ENCODE data around the gene CCM2.
"Not testable (repeated sequence)": the region's sequence is repeated elsewhere in the genome, so short reads cannot be mapped to it uniquely, and the experiment has no call there.

CCM2 gene

DNA sequence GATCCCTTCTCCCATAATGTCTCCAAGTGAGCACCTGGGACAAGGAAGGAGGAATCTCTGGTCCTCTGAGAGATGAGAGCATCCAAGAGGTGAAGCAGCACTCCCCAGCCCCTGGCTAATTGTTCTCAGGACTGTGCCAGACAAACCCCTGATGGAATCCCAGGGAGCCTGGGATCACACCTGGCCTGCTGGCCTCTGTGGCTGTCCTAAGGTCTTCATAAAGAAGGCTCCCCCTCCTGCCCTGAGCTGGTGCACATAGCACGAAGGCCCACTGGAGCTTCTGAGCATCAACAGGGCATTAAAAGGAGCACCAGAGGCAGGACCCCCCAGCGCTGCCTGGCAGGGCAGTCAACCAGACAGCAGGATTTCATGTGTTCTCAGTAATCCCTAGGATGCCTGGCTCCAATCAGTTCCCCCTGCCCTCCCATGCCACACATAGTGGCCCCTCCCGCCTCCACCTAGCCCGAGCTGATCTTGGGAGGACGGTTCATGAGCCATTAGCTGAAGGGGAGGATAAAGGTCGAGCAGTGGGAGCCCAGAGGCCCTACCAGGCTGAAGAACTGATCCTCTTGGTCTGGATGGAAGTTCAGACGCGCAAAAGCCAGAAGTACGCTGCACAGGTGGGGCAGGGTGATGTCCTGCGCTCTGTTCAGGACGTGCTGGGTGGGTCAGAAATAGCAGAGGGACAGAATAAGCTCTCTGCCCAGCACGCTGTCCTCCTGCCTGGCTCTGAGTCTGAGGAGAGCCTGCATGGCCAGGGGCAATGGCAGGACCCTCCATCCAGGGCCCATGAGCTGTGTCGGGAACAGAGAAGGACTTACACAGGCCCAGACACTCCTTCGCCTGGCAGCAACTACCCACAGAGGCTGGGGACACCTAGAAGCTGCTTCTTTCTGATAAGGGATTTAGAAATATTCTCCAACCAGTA, 103.0 kb downstream of the CCM2 start:
- no peak for DNase-seq (ENCODE audit: low read depth)

DNA sequence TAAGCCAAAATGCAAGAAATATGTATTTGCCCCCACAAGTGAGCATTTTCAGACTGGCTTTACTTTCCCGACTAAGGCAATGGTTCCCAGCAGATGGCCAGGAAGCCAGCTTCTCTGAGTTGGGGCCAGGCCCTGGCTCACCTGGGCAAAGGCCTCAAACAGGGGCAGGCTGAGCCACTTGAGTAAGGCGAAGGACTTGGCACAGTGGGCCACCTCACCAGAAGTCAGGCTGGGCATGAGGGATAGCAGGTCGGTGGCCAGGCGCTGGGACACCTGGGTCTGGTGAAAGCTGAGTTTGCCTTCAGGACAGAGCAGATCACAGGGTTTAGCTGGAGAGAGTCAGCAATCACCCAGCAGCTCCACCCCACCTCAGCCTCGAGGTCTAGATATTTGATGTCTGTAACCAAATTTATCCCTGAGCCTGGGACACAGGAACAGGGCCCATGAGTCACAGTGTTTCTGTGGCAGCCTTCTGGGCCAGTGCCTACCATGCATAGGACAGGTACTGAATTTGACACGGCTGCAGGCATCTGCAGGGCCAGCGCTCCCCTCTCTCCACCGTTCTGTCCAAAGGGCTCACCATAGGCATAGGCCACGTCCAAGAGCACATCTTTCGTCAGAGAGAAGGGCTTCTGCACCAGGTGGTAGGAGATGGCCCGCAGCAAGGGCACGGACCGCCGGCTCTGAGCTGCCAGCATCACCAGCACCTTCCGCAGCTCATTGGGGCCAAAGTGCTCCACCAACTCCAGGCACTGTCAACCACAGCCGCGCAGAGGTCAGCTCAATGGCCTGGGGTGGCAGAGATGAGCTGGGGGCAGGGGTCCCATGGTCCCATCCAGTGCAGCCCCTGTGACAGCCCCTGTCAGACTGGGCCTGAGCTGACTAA, 104.2 kb downstream of the CCM2 start:
- DNase-seq (ENCODE audit: low read depth), result no peak

DNA sequence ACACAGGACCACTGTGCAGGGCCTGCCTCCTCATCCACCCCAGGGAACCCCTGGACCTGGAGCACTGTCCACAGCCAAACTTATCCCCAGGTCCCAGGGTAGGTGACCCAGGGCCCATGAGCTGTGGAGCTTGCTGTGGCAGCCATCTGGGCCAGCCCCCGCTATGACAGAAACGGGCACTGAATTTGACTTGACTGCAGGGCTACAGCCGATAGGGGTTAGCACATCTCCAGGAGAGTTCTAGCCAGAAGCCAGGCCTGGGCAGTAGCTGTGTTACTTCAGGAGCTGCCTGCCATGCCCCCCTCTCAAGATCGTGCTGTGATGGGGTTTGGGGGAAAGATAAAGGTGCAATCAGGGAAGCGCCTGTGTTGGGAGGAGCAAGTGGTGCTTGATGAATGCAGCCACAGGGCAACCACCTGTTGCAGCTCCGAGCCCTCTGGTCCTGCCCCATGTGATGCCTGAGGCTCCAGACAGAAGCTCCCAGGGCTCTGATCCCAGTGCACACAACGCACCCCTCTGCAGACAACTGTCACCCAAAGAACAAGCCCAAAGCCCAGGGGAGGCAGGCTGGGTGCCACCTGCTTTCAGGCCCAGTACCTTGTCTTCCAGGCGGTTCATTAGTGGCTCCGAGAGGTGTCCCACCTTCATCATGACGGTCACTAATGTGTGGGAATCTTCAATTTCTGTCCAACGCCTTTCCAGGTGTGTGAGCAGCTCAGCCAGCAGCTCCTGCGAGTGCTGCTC, 105.0 kb downstream of the CCM2 start:
- DNase-seq (ENCODE audit: low read depth), result no peak

DNA sequence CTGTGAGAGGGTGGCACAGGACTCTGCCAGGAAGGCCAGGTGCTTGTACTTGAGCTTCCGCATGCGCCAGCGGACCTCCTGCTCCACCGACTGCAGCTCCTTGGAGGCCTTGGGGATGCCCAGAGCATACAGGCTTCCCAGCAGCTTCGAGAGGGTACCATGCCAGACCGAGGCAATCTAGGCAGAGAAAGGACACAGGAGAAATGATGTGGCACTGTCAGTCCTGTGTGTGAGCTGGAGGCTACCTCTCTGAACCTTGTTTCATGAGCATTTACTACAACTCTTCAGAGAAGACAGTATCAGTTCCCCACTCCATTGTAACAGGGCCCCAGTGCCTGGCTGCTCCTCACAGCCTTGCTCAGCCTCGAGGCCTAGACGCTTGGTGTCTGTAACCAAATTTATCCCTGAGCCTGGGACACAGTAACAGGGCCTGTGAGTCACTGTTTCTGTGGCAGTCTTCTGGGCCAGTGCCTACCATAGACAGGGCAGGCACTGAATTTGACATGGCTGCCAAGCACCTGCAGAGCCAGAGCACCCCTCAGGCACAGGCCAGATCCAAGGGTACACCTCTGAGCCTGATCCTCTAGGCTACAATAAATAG, 105.7 kb downstream of the CCM2 start:
- DNase-seq (ENCODE audit: low read depth), result no peak

DNA sequence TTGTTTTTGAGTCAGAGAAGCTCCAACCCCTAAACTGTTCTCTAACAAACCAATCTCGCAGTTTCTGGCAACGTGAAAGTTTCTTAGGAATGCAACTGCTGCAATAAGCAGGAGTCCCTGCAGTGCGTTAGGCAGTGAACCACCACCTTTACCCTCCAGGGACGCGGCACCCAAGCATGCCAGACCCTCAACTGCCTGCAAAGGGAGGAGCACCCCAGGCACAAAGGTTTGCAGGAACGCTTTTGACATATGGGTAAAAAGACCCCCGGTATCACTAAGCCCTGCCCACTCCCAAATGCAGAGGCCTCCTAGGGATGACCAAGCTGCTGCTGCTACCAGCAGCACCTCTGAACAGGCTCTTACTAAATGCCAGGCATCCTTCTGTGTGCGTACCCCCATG, 106.8 kb downstream of the CCM2 start:
- DNase-seq (ENCODE audit: low read depth), result no peak

DNA sequence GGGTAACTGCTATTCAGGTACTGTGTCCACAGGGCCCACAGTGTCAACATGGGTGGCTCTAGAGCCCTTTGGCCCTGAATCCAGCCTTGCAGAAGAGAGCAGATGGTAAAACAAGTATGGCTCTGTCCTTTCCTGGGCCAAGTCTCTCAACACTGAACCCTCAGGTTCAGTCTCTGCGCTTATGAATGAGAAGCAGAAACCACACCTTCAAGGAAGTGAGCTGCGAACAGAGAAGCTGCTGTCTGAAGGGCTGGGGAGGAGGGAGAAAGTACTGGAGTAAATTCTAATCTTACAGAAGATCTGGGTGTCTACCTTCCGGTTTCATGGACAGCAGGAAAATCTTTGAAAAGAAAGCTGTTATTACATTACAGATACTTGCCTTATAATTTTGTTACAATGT, 107.4 kb downstream of the CCM2 start:
- DNase-seq (ENCODE audit: low read depth), result no peak

DNA sequence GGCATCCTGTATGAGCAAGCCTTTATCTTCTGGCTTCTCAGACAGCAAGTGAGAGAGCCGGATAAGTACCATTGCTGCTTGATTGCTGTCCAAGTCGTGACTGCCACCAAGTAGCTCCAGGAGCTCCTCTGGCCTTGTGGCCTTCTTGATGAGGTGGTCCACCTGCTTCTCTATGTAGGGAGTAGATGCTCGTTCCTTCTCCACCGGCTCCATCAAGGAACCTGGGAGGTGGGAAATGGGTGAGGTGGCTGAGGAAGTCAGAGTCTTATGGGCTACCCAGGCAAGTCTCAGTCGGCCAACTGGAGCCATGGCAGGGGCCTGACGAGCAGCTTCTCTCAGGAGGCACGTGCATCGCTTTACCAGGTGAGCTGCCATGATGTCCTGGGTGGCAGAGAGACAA, 108.9 kb downstream of the CCM2 start:
- DNase-seq (ENCODE audit: low read depth), result no peak

DNA sequence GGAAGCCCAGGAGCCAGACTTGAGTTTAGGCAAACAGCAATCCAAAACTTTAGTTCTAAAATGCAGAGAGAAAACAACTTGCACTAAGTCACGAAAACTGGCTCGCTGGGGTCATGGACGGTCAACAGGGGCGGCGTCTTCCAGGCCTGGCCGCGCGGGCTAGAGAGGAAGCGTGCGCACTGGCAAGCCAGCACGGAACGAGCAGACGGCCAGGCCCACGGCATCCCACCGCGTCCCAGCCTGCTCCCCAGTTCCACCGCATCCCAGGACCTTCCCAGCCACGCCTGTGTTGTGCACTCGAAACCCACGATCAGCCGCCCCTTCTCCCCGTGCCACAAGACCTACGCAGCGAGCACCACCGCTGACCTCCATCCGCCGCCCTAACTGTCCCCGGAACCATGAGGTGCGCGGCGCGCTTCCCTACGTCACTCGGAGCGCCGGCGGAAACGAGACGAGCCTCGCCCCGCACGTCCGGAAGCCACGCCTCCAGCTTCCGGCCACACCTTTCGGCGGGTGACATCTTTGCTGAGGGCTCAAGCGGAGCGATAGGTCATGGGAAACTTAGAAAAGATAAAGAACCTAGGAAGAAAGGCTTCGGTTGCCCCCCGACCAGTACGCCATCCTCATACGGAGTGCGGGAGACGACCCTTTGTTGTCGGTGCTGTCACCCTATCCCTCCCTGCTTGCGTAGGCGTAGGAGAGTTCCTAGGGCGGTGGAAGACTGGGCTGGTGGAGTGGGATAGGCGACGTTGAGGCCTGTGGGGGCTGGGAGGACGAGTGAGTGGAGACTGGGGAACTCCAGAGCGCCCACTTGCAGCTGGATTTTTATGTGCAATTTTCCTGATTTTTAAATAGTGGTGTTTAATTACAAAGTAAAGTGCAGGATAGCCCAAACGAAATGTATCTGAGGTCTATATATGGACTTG, 111.6 kb downstream of the CCM2 start, which contains the start of gene TBRG4:
TSS of gene TBRG4 (minus strand) at position 400 of the 926 bp plus-strand sequence. CDS start 2,460 bp downstream, outside the sequence.
- peak; percentile 87 for DNase-seq (ENCODE audit: low read depth)

DNA sequence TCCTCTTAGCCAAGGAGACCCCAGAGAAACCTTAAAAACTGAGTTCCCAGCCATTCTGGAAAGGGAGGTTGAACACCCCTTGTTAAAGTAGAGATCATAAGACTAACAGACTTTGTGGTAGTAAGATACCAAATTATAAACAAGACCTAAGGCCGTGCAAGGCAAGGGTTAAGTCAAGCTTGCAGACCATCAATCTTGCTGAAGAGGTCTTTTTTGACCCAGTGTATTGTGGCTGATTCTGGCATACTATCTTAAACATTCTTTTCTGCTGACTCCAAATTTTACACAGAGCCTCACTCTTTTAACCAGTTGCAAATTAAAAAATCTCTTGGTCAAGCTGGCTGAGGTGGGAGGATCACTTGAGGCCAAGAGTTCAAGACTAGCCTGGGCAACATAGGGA, 112.6 kb downstream of the CCM2 start:
- no peak for DNase-seq (ENCODE audit: low read depth)

DNA sequence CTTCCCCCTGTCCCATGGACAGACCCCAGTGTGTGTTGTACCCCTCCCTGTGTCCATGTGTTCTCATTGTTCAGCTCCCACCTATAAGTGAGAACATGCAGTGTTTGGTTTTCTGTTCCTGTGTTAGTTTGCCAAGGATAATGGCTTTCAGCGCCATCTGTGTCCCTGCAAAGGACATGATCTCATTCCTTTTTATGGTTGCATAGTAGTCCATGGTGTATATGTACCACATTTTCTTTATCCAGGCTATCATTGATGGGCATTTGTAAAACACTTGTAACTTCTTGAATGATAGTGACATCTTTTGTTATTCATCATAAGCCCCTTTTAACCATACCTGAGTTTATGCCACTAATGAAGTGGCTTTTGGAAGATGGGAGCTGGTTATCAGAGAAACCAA, 114.3 kb downstream of the CCM2 start:
- not testable (repeated sequence) for DNase-seq (ENCODE audit: low read depth)

DNA sequence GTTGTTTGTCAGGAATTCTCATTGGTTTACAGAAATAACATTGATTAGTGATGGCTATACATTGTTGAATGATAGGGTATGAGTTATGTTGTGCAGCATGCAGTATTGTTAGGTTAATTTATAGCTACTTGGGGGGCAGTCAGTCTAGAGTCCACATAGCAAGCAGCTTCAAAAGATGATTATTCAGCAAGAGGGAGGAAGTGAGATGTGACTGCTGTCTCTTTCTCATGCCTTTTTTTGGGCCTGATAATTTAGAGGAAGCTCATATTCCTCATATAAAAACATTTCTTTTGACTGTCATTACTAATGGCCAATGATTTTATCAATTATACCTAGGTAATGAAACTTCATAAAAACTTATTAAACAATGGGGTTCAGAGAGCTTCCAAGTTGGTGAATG, 114.9 kb downstream of the CCM2 start:
- no peak for DNase-seq (ENCODE audit: low read depth)

DNA sequence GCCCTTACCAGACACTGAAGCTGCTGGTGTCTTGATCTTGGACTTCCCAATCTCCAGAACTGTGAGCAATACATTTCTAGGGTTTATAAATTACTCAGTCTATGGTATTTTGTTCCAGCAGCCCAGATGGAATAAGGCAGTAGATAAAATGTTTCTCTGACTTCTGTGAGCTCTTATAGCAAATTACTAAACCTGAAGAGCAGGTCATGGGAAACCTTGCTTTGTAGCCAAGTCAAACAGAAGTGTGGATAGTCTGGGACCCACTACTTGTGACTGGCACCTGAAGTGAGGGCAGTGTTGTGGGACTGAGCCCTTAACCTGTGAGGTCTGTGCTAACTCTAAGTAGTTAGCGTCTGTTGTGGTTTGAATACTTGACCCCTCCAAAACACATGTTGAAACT, 116.0 kb downstream of the CCM2 start:
- no peak for DNase-seq (ENCODE audit: low read depth)

DNA sequence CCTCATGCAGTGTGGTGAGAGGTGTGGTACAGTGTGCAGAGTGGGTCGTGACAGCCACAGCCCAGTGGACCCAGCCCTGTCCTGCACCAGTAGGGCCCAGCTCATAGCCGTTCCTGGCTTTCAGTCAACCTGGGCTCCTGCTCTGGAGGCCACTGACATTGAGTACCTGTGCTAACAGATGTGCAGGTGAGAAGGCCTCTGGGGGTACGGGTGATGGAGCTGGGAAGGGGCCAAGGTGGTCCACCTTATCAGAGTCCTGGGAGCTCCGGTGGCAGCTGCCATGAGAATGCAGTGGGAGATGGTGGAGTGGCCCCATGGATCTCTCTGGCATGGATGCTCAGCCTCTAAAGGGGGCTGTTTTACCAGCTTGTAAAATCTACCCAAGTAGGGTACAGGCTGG, 117.6 kb downstream of the CCM2 start:
- DNase-seq (ENCODE audit: low read depth), result no peak

DNA sequence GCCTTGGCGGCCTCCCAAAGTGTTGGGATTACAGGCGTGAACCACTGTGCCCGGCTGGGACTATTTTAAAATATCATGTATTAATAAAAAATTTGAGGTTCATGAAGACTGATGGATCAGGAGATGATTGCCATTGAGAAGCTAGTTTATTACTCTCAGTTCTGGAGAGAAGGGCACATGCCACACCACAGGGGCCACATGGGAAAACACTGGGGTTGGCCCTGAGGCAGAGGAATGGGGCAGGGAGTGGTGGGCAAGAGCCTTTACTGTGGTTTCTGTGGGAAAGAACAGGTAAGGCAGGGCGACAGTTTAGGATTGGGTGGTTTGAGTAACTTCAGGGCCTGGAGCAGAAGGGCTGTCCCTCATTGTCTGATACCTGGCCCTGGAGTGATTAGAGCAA, 118.3 kb downstream of the CCM2 start:
- DNase-seq (ENCODE audit: low read depth), result no peak

DNA sequence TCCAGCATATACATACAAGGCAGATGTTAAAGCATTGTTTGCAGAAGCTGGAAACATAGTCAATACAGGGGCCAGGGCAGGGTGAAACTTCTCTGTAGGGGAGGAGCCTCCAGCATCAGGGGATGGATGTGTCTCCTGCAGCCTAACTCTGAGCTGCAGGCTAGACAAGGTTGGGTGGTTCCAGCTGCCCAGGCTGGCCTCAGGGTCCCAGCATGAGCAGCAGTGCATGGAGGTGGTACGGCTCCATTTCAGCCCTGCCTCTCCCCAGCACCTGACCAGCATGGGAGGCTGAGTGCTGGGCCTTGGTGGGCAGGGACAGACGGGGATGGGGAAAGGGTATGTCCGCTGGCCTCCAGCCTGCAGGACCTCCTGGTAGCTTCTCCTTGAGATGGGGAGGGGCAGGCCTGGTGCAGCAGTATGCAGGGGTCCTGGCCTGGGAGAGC, 118.9 kb downstream of the CCM2 start:
- DNase-seq (ENCODE audit: low read depth), result no peak

DNA sequence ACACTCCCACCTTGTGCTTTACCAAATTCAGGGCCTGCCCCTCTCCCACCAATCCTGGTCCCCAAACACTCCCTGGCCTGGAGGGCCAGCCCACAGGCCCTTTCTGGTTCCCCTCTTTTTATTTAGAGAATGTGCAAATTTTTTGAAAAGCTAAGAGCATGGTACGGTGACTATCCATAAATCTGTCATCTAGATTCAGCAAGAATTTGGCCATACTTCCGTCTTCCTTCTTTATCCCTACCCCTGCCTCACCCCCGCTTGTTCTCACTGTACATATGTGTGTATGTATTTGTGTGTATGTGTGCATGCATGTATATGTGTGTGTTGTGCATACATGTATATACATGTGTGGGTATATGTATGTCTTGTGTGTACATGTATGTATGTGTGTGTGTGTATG, 119.5 kb downstream of the CCM2 start:
- no peak for DNase-seq (ENCODE audit: low read depth)

DNA sequence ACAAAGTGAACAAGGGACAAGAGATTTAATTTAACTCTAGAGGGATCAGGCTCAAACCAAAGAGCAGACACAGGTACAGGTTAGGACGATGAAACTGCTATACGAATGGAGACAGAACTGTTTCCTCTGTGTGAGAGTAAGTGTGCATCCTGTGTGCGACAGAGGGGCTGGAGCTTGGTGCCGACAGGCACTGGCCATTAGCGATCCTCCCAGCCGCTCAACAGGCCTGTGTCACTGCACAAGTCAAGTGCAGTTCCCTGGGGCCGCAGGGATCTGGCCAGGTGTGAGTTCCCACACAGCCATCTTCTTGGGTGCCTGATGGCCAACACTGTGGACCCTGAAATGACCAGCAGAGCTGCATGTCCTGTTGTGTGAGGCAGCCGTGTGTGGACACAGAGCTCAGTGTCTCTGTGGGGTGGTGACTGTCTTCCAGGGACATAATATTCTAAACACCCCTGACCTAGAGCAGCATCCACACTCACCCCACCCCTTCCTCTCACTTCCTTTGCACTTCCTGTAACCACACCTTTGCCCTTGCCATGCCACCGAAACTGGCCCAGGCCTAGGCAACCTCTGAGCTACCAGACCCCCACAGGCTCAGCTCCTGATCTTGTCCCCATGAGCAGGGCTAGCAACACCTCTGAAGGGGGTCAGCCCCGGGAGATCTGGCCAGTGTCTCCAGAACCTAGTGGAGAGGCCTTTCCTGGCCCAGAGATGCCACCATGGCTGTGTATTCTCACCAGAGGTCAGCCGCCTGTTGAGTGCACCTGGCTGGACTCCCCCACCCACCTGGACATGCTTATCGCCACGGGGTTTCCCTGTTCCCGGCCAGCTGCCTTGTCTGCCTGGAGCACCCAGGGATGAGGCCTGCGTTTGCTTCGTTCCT, 123.2 kb downstream of the CCM2 start:
- no peak for DNase-seq (ENCODE audit: low read depth)

DNA sequence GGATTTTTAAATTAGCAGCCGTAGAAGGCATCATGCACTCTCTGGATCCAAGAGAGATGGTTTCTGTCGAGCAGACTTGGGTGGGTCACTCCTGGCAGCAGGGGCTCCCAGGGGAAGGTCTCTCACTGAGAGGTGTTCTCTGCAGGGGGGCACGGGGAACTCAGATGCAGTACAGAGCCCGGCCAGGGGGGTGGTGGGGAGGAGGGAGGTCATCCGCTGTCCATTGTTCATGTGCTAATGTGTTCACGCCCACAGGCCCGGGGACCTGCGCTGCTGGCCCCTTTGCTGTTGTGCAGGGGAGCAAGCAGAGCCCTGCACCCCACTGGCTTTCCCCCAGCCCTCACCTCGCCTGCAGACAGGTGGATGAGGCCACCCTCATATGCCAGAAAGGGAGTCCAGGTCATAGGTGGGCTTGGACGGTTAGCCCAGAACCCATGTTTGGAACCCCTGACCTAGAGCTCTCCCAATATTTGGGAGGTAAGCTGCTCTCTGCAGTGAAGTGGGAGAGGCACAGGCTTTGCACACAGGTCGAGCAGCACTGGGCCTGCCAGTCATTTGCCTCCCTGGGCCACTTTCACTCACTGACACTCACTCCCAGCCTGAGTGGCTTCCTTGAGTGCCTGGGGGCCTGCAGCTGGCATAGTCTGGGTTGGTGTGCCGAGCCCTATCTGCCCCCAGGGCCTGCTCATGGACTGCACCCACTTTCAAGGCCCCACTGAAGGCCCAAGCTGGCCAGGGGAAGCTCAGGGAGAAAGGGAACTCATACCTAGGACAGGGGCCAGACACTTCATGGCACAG, 124.1 kb downstream of the CCM2 start:
- no peak for DNase-seq (ENCODE audit: low read depth)

Data from stimulated activated CD8-positive, alpha-beta memory T cell treated with anti-CD3 and anti-CD28 coated beads, Interleukin-15, amount 100 ng/mL, for 1 hour (primary cell).